ENCODE measurements around the gene ANKZF1.

ANKZF1 gene

DNA sequence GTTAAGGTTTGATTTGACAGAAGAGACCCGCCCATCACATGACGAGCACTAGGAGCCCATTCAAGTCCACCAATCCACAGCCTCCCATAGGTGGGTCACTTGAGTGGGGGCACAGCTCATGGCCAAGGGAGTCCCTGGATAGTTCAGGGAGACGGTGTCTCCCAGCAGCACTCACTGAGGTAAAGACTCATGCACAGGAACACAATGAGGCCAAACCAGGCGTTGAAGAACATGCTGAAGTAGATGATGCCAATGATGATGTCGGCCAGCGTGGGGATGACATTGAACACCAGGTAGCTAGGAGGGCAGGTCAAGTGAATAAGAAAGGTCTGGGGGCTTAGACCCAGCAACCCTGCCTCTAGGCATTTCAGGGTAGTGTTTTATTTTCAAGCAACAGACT is 14.8 kb upstream of the ANKZF1 start:
- no peaks in the 10 kb centered on the region for H3K9me3 Mint-ChIP-seq
- no peak overlapping the region for H3K4me3 Mint-ChIP-seq
- peaks cover 34% of the 10 kb centered on the region for H3K4me1 Mint-ChIP-seq
- no peaks in the 10 kb centered on the region for H3K27me3 Mint-ChIP-seq
- peaks cover 35% of the 10 kb centered on the region for H3K36me3 Mint-ChIP-seq (ENCODE audit: low read depth)
- no peak overlapping the region for H3K27ac Mint-ChIP-seq
- ATAC-seq (no peak), DNase-seq (no peak)

DNA sequence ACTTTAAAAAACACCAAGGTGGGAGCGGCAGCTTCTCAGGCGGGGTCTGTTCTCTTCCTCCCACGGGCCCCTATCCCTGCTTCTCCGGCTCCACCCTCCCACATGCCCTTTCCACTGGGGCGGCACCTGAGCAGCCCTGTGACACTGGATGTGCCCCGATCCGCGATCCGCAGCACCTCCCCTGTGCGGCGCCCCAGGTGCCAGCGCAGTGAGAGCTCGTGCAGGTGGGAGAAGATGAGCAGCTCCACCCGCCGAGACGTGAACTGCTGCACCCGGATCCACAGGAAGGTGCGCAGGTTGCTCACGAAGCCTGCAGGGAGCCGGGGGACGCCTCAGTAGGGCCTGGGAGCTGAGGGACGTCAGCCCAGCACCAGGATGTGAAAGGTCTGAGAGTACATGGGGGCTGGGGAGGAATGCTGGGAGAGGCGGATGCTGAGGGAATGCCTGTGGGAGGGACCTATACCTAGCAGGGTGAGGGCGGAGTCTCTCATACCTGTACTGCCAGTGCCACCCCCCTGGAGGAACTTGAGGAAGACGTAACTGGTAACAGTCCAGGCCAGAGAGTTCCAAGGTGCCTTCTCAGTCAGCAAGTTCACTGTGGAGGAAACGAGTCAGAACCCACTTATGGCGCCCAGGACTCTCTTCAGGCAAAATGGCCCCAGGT is 13.6 kb upstream of the ANKZF1 start:
- Mint-ChIP-seq H3K4me3 (no peak overlapping the region), H3K27ac (no peak overlapping the region)

DNA sequence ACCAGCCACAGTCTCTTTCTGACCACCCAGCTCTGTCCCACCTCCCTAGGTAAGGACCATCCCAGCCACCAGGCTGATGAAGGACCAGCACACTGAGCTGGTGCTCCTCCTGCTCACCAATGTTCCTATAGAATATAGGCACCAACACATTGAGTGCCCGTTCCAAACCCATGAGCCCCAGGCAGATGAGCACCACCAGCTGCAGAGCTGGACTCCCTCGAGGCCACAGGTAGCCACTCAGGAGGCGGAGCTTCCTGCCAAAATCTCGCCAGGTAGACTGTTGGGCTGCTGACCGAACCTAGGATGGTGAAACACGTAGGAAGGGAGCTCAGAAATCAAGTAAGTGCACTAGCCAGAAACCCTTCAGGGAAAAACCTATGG is 13.1 kb upstream of the ANKZF1 start:
- H3K4me3 Mint-ChIP-seq = peak overlapping the region; percentile 25
- peaks cover 36% of the 10 kb centered on the region for H3K36me3 Mint-ChIP-seq (ENCODE audit: low read depth)
- peaks cover 18% of the 10 kb centered on the region for H3K4me1 Mint-ChIP-seq
- no peak for DNase-seq
- no peaks in the 10 kb centered on the region for H3K27me3 Mint-ChIP-seq
- no peak overlapping the region for H3K27ac Mint-ChIP-seq
- no peak for ATAC-seq
- no peaks in the 10 kb centered on the region for H3K9me3 Mint-ChIP-seq

More for the DNA sequence above, 13.6 kb upstream of the ANKZF1 start:
- DNase-seq (no peak), ATAC-seq (no peak)
- no peaks in the 10 kb centered on the region for H3K9me3 Mint-ChIP-seq
- H3K36me3 Mint-ChIP-seq (ENCODE audit: low read depth) = peaks cover 36% of the 10 kb centered on the region
- peaks cover 23% of the 10 kb centered on the region for H3K4me1 Mint-ChIP-seq
- no peaks in the 10 kb centered on the region for H3K27me3 Mint-ChIP-seq

DNA sequence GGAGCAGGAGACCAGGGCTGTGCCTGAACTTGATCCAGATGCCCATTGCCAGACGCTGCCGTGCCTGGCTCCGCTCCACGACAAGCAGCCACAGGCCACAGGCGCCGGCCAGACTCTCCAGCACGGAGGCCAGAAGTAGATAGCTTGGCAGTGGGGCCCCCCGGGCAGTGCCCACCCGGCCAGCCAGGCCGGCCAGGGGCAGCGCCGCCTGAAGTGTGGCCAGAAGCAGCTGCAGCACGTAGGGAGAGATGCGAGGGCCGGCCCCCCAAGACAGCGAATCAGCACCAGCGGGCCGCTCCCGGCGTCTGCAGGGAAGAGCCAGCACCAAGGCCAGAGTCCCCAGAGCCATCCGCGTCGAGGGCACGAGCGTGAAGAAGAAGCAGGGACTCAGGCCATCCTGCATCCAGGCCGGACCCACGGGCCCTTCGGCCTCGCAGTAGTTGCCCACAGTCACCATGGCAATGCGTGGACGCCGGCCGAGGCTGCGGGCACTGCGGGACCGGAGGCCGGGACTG is 11.3 kb upstream of the ANKZF1 start:
- DNase-seq (no peak), ATAC-seq (peak; percentile 50)
- Mint-ChIP-seq H3K27me3 (no peaks in the 10 kb centered on the region), H3K36me3 (ENCODE audit: low read depth) (peaks cover 34% of the 10 kb centered on the region), H3K4me3 (peak overlapping the region; percentile 83), H3K4me1 (peaks cover 18% of the 10 kb centered on the region), H3K27ac (peak overlapping the region; percentile 81), H3K9me3 (no peaks in the 10 kb centered on the region)

DNA sequence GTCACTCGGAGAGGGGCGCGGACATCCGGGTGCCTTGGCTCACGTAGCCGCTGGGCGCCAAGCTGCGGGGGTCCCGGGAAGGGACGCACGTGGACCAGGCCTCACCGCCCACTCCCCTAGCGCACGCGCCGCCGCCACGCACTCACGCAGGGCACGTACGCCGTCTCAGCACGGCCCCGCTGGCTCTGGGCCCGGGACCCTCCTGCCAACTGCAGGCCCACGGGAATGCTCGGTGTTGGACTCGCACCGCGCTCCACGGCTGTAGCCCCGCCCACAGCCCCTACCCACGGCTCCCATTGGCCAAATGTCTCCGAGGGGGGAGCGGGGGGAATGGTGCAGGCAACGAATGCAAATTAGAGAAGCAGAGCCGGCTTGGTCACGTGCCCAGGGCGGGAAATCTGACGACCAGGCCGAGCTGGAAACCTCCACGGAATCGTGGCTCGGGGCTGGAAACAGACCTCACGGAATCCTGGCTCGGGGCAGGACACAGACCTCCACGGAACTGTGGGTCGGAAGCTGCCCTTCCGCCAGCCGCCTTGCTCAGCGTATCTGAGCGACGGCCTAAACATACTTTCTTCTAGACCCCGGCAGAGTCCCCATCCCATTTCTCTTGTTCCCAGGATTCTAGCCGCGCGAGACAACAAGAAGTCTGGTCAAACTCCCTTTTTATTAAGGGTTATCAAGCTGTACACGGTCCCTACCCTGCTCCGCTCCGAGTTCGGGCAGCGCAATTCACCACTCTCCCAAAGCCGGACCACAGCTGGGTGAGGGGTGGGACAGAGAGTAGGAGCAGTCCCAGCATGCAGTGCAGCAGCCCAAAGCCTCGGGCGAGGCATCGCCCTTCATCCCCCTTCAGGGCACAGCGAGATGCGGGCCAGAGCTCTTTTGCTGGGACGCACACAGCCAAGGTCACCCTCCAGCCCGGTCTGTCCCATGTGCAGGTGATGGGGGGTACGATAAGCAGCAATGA is 10.6 kb upstream of the ANKZF1 start, which contains the start of gene ABCB6:
ABCB6 (minus strand) TSS at position 227 of the 970 bp plus-strand sequence. CDS start 285 bp downstream, outside the sequence.
- Mint-ChIP-seq H3K4me3 (peak within 1 kb of the TSS; percentile 83), H3K36me3 (ENCODE audit: low read depth) (peaks cover 39% of the 10 kb centered on the region), H3K4me1 (peaks cover 18% of the 10 kb centered on the region), H3K27me3 (no peaks in the 10 kb centered on the region), H3K27ac (peak within 1 kb of the TSS; percentile 81), H3K9me3 (no peaks in the 10 kb centered on the region)
- ATAC-seq = peak; percentile 79
- peak; percentile 89 for DNase-seq

DNA sequence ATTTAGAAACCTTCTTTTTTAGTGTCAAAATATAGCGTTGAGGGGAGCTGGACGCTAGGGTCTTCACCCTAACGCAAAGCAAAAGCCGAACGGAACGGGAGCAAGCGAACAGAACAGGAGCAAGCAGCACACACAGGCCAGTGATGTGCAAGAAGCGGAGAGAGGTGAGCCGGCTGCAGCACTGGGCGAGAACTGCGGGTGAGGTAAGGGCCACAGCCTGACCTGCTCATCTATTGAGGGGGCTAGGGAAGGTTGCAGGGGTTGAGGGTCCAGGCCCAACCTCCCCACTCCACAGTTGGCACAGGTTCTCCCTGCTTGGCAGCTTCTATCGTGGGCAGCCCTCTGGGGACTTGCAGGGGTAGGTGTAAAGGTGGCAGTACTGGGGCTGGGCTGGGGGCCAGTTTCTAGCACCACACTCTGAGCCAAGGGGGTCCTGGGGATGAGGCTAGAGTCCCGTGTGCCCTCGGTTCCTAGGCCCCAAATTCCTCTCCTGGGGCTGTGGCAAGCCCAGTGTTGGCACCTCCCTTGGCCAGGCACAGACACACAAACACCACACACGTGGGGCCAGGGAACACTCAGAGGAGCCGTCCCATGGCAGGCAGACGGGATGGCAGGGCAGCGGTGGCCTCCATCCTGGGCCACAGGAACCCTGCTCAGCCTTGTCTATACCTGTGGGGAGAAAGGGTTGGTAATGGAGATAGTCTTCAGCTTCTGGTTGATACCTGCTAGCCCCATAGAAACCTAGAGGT is 9.6 kb upstream of the ANKZF1 start:
- H3K9me3 Mint-ChIP-seq = no peaks in the 10 kb centered on the region
- no peak for DNase-seq
- no peaks in the 10 kb centered on the region for H3K27me3 Mint-ChIP-seq
- ATAC-seq = no peak
- H3K36me3 Mint-ChIP-seq (ENCODE audit: low read depth) = peaks cover 37% of the 10 kb centered on the region
- H3K4me3 Mint-ChIP-seq = no peak overlapping the region
- H3K4me1 Mint-ChIP-seq = peaks cover 18% of the 10 kb centered on the region
- no peak overlapping the region for H3K27ac Mint-ChIP-seq

DNA sequence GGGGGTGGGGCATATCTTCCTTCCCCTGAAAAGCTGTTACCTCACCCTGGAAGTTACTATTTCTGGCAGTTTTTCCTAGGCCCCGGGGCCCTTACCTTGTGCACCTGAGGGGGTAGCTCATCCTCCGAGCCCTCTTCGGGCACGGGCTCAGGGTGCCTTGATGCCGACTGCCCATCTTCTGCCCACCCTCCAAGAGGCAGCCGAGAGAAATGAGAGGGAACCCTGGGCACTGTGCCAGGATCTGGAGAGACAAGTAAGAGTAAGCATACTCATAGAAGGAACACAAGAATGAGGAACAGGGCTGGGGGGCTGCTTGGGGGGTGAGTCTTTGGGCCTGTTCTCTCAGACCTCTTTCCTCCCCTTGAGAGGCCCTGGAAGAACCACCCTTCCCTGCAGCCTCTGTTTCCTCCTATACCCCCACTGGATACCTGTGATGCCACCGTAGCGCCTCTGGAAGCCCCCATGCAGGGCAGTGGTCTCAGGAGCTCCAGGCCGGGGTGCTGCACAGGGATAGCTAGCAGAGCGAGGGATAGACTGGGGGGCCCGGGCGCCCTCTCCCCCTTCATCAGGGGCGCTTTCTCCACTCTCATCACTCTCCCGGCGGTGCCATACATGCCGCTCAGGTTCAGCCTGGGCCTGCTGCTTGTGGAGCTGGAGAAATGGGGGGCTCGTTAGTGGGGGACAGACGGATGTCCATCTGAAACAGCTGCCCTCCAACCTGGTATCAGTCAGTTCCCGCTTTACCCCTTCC is 8.8 kb upstream of the ANKZF1 start:
- Mint-ChIP-seq H3K4me3 (no peak overlapping the region), H3K36me3 (ENCODE audit: low read depth) (peaks cover 41% of the 10 kb centered on the region), H3K4me1 (peaks cover 18% of the 10 kb centered on the region), H3K27me3 (no peaks in the 10 kb centered on the region), H3K27ac (no peak overlapping the region), H3K9me3 (no peaks in the 10 kb centered on the region)
- ATAC-seq = no peak
- no peak for DNase-seq

DNA sequence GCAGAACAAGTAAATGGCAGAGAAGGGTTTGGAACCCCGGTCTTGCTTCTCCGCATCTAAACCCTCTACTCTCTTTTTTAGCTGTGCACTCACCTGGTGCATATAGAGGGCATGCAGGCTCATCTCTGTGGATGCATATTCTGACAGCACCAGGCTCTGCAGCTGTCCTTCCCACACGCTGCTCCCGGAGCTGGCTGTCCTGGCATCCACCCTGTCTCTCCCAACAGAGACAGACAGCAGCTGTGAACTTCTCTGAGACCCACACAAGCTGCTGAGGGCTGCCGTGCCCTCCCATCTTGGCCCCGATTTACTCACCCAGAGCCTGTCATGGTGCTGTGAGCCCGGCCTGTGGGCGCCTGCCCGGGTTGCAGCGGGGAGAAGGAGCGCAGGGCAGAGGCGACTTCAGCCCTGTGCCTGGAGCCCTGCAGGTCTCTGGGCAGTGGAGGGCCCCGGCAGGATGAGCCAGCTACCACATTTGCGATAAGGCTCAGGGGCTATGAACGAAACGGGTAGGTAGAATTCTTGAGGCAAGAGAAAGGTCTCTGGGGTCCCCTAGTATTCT is 7.6 kb upstream of the ANKZF1 start:
- no peak for DNase-seq
- no peaks in the 10 kb centered on the region for H3K9me3 Mint-ChIP-seq
- no peaks in the 10 kb centered on the region for H3K27me3 Mint-ChIP-seq
- H3K4me3 Mint-ChIP-seq = no peak overlapping the region
- peaks cover 13% of the 10 kb centered on the region for H3K4me1 Mint-ChIP-seq
- H3K27ac Mint-ChIP-seq = no peak overlapping the region
- peaks cover 45% of the 10 kb centered on the region for H3K36me3 Mint-ChIP-seq (ENCODE audit: low read depth)
- ATAC-seq = no peak

DNA sequence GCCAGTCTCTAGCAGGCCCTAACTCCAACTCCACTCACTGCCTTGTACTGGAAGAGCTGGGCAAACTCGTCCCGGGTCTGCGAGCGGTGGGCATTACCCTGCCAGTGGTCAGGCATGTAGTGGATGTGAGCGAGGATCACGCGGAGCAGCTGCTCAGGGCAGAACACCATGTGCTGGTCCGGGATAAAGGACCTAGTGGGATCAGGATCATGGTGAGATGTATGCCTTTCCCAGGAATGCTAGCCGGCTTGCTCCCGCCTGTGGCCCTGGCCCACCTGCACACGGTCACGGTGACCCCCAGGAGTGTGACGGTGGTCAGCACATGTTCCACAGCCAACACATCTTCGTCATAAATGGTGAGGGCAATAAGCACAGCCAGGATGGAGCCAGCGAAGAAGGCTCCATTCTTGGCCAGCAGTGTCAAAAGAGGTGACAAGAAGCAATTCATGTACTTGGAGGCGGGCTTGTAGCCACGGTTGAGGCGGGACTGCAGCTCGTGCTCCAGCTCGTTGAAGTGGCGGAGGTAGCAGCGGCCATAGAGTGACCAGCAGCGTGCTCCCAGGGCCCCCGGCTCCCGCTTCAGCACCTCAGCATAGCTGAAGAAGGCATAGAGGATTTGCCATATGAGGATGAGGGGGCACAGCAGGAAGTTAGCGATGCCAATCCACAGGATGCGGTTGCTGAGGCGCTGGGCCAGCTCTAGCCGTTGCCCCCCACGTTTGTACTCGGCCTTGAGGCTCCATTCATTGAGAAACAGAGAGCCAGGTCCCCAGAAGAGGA is 5.6 kb upstream of the ANKZF1 start:
- no peak overlapping the region for H3K27ac Mint-ChIP-seq
- no peaks in the 10 kb centered on the region for H3K27me3 Mint-ChIP-seq
- H3K4me1 Mint-ChIP-seq = peaks cover 19% of the 10 kb centered on the region
- no peak for DNase-seq
- ATAC-seq = no peak
- H3K9me3 Mint-ChIP-seq = no peaks in the 10 kb centered on the region
- peaks cover 39% of the 10 kb centered on the region for H3K36me3 Mint-ChIP-seq (ENCODE audit: low read depth)
- H3K4me3 Mint-ChIP-seq = no peak overlapping the region

DNA sequence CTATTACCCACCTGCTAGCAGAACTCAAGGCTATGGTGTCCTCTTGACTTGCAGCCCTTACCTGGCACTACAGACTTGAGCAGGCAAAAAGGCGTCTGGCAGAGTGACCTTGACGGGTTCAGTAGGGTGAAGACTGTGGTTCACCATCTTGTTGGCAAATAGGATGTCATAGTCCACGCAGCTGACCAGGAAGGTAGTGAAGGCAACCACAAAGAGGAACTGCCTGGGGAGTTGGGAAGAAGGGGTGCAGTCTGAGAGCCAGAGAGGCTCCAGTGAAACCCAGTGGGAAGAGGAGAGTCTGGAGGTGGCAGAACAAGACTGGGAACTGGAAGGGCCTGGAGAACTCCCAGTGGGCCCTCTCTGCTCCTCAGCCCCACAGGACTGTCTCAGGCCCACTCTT is 4.3 kb upstream of the ANKZF1 start:
- no peak overlapping the region for H3K4me3 Mint-ChIP-seq
- H3K9me3 Mint-ChIP-seq = no peaks in the 10 kb centered on the region
- peaks cover 19% of the 10 kb centered on the region for H3K4me1 Mint-ChIP-seq
- ATAC-seq (no peak), DNase-seq (no peak)
- peaks cover 39% of the 10 kb centered on the region for H3K36me3 Mint-ChIP-seq (ENCODE audit: low read depth)
- H3K27me3 Mint-ChIP-seq = no peaks in the 10 kb centered on the region
- no peak overlapping the region for H3K27ac Mint-ChIP-seq

DNA sequence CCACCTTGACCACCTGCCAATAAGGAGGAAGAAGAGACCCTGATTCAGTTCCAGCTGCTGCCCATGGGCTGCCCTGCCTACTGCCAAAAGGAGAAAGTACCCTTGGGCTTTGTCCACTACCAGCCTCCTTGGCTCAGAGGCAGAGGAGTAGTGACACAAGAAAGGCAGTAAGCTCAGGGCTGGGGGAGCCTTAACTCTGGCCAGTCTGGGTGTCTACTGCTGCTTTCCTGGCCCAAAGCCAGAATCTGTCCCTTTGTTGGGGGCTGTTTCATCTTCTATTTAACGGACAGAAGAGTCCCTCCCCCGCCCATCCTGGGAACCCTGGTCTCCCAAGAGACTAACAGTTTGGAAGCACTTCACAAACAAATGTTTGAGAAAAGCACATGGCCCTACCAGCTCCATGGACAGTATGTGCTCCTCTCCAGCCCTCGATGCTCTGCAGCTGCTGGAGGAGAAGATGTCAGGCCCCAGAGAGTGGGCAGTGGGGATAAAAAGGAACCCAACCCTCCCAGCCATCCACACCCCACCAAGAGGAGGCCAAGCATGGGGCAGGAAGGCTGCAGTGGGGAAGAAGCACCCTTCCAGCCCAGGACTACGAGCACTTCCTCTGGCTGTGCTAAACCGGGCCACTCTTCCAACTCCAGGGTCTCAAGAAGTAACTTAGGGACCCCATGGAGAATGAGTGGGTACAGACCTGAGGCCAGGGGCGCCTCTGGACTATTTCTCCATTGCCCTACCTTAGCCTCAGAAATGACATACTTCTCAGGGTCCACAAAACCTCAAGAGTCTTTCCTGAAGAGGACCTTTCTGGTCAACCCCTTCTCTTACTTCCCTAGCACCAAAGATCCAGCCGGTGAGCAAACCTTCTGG is 1.3 kb upstream of the ANKZF1 start:
- peaks cover 46% of the 10 kb centered on the region for H3K36me3 Mint-ChIP-seq (ENCODE audit: low read depth)

DNA sequence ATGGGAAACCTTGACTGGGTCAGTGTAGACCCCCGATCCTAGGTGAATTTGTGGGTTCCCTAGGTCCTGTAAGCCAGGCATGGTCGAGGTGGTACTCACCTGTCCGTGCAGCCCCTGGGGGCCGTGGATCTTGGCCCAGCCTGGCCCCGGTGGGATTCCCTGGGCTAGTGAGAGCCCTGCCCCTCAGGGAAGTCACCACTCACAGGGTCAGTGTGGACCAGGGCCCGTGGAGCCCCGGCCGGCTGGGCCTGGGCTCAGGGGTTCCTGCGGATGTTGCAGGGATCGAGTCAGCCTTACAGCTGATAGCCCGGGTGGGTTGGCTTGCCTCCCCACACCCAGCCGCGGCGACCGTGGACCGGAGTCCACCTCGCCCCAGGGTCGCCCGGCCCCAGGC is 698 bp upstream of the ANKZF1 start:
- Mint-ChIP-seq H3K4me3 (peak overlapping the region; percentile 100), H3K27ac (peak overlapping the region; percentile 59), H3K27me3 (no peaks in the 10 kb centered on the region), H3K4me1 (peaks cover 39% of the 10 kb centered on the region), H3K9me3 (no peaks in the 10 kb centered on the region), H3K36me3 (ENCODE audit: low read depth) (peaks cover 47% of the 10 kb centered on the region)
- ATAC-seq = no peak
- DNase-seq = no peak

More for the DNA sequence above, 1.3 kb upstream of the ANKZF1 start:
- H3K4me1 Mint-ChIP-seq = peaks cover 38% of the 10 kb centered on the region
- peak overlapping the region; percentile 100 for H3K4me3 Mint-ChIP-seq
- no peak for ATAC-seq
- DNase-seq = no peak
- peak overlapping the region; percentile 59 for H3K27ac Mint-ChIP-seq
- no peaks in the 10 kb centered on the region for H3K9me3 Mint-ChIP-seq
- no peaks in the 10 kb centered on the region for H3K27me3 Mint-ChIP-seq
